Endothelial cell of hepatic sinusoid (primary cell): Measurements from ENCODE around the gene LMOD2.

Experiments used
- in situ Hi-C: cut with HindIII; loops from 2 replicates; pipeline ENCODE4 v1.10.0; 2017; ENCODE audit warnings: low sequenced_read_pairs

LMOD2 gene

DNA sequence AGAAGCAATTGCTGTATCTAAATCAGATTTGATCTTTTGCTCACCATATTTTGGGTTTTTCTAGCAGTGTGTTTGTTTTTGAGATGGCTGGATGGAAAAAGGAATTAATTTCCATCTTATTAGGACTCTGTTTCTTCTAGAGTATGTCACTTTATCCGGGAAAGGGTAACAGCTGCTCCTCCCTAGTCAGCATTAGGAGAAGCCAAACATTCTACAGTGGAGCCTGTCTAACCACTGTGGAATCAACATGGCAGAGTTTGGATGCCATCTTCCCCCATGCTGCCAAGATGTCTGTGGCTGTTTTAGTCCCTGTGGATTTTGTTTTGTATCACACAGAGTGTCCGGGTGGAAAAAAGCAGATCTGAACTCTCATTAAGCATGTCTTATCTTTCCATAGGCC lies 16.0 kb upstream of the LMOD2 start:
- in situ Hi-C loops = no loop called here

DNA sequence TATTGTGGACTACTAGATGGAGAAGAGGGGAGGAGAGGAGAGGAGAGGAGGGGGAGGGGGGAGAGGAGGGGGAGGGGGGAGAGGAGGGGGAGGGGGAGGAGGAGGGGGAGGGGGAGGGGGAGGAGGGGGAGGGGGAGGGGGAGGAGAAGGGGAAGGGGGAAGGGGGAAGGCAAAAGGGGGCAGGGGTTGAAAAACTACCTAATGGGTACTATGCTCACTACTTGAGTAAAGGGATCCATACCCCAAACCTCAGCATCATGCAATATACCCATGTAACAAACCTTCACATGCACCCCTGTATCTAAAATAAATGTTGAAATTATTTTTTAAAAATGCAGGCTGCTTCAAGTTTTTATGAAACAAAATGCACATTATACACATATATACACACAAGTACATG lies 15.1 kb upstream of the LMOD2 start:
- in situ Hi-C loops = no loop called here

- in situ Hi-C loops = no loop called here
Observed at GRCh38 chr7:123641901-123642300, 13.8 kb upstream of the LMOD2 start.

DNA sequence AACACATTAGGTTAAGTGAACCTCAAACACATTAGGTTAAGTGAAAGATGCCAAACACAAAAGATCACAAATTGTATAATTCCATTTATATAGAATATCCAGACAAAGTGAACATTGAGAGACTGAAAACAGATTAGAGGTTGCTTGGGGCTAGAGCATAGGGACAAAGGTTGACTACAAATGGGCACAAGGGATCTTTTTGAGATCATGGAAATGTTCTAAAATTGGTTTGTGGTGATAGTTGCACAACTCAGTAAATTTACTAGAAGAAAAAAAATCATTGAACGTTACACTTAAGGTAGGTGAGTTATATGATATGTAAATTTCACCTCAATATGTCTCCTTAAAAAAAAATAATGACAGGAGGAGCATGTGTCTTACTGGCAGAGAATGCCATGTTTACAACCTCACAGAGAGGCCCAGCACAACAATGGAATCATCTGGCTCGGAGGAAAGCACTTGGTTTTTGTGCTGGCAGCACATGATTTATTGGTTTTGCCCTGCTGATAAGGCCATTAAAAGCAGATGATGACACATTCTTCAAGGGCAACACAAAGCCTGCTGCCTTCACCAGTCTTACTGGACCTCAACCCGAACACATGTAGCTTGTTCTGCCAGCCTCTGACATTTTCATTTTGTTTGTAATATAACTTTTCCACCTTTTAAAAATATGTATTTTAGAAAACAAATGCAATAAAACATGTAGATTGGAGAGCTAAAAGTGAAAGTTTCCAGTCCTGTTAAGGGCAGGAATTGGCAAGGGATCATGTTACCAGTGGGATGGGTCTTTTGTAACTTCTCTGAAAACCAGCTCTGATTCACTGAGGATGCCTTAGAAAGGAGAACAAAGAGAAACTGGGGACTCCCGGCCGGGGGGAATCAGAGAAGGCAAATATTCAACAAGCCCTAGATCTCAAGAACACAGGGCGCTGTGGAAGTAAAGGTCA lies 11.9 kb upstream of the LMOD2 start:
- in situ Hi-C loops = no loop called here

GRCh38 chr7:123645516-123645915 lies 10.2 kb upstream of the LMOD2 start:
- in situ Hi-C loops = no loop called here

GRCh38 chr7:123647106-123647730 lies 8.4 kb upstream of the LMOD2 start:
- in situ Hi-C loops = no loop called here

DNA sequence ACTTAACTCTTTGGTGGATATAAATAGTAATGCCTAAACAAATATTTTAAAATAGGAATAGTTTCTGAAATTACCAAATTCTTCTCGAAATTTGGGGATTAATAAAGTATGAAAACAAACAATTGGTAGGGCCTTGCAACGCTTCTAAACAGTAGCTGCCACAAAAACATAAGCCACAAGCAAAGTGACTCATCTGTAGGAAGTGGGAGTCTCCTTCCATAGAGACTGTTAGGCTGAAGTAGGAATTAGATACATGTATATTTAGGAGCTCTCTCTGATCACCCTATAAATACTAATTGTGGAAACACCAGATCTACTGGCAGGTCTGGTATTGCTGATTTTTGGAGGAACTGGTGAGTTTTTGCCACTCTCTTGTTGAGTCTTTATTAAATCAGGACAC lies 5.7 kb upstream of the LMOD2 start:
- in situ Hi-C loops = no loop called here

- in situ Hi-C loops = no loop called here
Observed at GRCh38 chr7:123650595-123650994, 5.1 kb upstream of the LMOD2 start.

DNA sequence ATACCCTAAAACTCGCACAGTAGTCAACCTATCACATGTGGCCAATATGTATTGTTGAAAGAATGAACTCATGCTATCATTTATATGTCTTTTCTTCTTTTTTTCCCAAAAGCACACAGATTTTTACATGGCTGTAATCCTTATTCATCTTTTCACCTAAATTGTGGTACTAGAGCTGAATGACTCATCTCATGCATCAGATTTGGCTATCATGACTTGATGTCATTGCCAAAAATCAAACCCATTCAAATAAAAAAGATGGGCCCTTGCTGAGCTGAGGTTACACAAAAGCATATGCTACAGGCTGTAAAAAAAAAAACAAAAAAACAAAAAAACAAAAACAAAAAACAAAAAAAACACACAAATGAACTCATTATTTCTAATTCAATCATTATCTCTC lies 3.3 kb upstream of the LMOD2 start:
- in situ Hi-C loops = no loop called here

- in situ Hi-C loops = no loop called here
Observed at GRCh38 chr7:123653162-123653561, 2.5 kb upstream of the LMOD2 start.

- in situ Hi-C loops = no loop called here
Observed at GRCh38 chr7:123656544-123657303, 1.1 kb downstream of the LMOD2 start.

GRCh38 chr7:123657304-123657685 lies 1.6 kb downstream of the LMOD2 start:
- in situ Hi-C loops = no loop called here

DNA sequence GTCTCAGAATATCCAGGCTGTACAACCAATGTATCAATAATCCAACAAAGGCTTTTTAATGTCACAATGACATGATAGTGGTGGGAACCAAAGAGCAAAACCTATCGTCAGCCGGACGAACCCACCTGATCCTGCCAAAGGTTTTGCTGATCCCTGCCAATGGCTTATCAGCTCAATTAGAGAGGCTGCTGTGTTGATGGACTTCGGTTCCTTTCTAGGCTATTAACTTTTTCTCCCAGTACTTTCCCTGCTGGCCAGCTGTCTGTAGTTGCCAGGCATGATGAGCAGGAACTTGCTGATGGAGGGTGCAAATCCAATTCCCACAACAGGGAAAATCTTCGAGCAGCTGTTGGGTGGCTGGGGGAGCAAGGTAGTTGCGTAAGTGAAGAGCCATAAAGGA lies 2.4 kb downstream of the LMOD2 start:
- in situ Hi-C loops = no loop called here

GRCh38 chr7:123660514-123661354 lies 5.1 kb downstream of the LMOD2 start:
- in situ Hi-C loops = no loop called here

- in situ Hi-C loops = no loop called here
Observed at GRCh38 chr7:123661765-123662164, 6.1 kb downstream of the LMOD2 start.

DNA sequence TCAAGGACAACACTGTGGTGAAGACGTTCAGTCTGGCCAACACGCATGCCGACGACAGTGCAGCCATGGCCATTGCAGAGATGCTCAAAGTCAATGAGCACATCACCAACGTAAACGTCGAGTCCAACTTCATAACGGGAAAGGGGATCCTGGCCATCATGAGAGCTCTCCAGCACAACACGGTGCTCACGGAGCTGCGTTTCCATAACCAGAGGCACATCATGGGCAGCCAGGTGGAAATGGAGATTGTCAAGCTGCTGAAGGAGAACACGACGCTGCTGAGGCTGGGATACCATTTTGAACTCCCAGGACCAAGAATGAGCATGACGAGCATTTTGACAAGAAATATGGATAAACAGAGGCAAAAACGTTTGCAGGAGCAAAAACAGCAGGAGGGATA lies 6.6 kb downstream of the LMOD2 start:
- in situ Hi-C loops = no loop called here

GRCh38 chr7:123662755-123663154 lies 7.1 kb downstream of the LMOD2 start:
- in situ Hi-C loops = no loop called here

GRCh38 chr7:123663200-123663599 lies 7.5 kb downstream of the LMOD2 start:
- in situ Hi-C loops = no loop called here

GRCh38 chr7:123665157-123665556 lies 9.5 kb downstream of the LMOD2 start:
- in situ Hi-C loops = no loop called here

GRCh38 chr7:123665896-123666295 lies 10.2 kb downstream of the LMOD2 start:
- in situ Hi-C loops = no loop called here

- in situ Hi-C loops = no loop called here
Observed at GRCh38 chr7:123666492-123666891, 10.8 kb downstream of the LMOD2 start.
